GM23338 (cell line): ENCODE results near the gene OR10A2. TPM values are rescaled to one million over a fixed set of nuclear protein-coding genes. Genes with fewer than 3 reads are reported as not detected.

Experiments
- ATAC-seq: fragments of 200-7000 bp; cut with Tn5 transposase; 3 replicates; pipeline ENCODE4 v1.9.1; 2020
- DNase-seq: peaks from one replicate; pipeline ENCODE4 v3.0.0-alpha.2; 2015; ENCODE audit warnings: low spot score
- H2AFZ ChIP-seq: fragments of 200-600 bp; sonication (generic); 2 replicates; pipeline ENCODE4 v1.8.0; 2016; ENCODE audit warnings: antibody characterized with exemption, mild to moderate bottlenecking, moderate library complexity
- H3F3A ChIP-seq: fragments of 200-600 bp; sonication (generic); replicated peaks from 2 replicates; pipeline ENCODE4 v1.8.0; 2017; ENCODE audit warnings: antibody characterized with exemption, mixed run types, low read depth
- H3K27ac ChIP-seq: fragments of 200-600 bp; sonication (generic); 2 replicates; pipeline ENCODE4 v1.6.1; 2016; ENCODE audit warnings: low read depth
- H3K27me3 ChIP-seq: fragments of 200-600 bp; sonication (generic); 2 replicates; pipeline ENCODE4 v1.8.0; 2016; ENCODE audit warnings: mild to moderate bottlenecking, mixed run types, moderate library complexity; ENCODE audit not compliant: insufficient read depth
- H3K36me3 ChIP-seq: fragments of 200-600 bp; sonication (generic); 2 replicates; pipeline ENCODE4 v1.8.0; 2016; ENCODE audit warnings: mild to moderate bottlenecking; ENCODE audit not compliant: insufficient read depth
- H3K4me1 ChIP-seq: fragments of 200-600 bp; sonication (generic); 2 replicates; pipeline ENCODE4 v1.8.0; 2016; ENCODE audit warnings: mild to moderate bottlenecking, moderate library complexity; ENCODE audit not compliant: insufficient read depth
- H3K4me2 ChIP-seq: fragments of 200-600 bp; sonication (generic); 2 replicates; pipeline ENCODE4 v1.7.1; 2017; ENCODE audit warnings: mixed run types
- H3K4me3 ChIP-seq: fragments of 200-600 bp; sonication (generic); 2 replicates; pipeline ENCODE4 v1.6.1; 2016; ENCODE audit warnings: mixed run types
- H3K79me2 ChIP-seq: fragments of 200-600 bp; sonication (generic); replicated peaks from 2 replicates; pipeline ENCODE4 v1.8.0; 2017; ENCODE audit warnings: mild to moderate bottlenecking; ENCODE audit not compliant: insufficient read depth
- H3K9me2 ChIP-seq: fragments of 200-600 bp; sonication (generic); 2 replicates; pipeline ENCODE4 v1.8.0; 2017; ENCODE audit not compliant: insufficient read depth
- H4K20me1 ChIP-seq: fragments of 200-600 bp; sonication (generic); replicated peaks from 2 replicates; pipeline ENCODE4 v1.8.0; 2017; ENCODE audit warnings: mild to moderate bottlenecking; ENCODE audit not compliant: insufficient read depth
- H3K27ac Mint-ChIP-seq: 2 replicates; pipeline ENCODE4 v1.8.0; 2020; ENCODE audit warnings: inconsistent platforms, mild to moderate bottlenecking, moderate library complexity, mixed read lengths
- H3K27me3 Mint-ChIP-seq: 3 replicates; pipeline ENCODE4 v1.8.0; 2022; ENCODE audit warnings: low read depth, mild to moderate bottlenecking, moderate library complexity, mixed read lengths, inconsistent platforms; ENCODE audit not compliant: insufficient read depth, poor library complexity
- H3K36me3 Mint-ChIP-seq: 3 replicates; pipeline ENCODE4 v1.8.0; 2021; ENCODE audit warnings: low read depth, mild to moderate bottlenecking, inconsistent platforms, moderate library complexity, mixed read lengths
- H3K4me1 Mint-ChIP-seq: 3 replicates; pipeline ENCODE4 v1.8.0; 2020; ENCODE audit warnings: mild to moderate bottlenecking, inconsistent platforms, mixed read lengths
- H3K4me3 Mint-ChIP-seq: 3 replicates; pipeline ENCODE4 v1.8.0; 2021; ENCODE audit warnings: moderate library complexity, mild to moderate bottlenecking, inconsistent platforms, mixed read lengths
- H3K9me3 Mint-ChIP-seq: 3 replicates; pipeline ENCODE4 v1.8.0; 2020; ENCODE audit warnings: moderate library complexity, mild to moderate bottlenecking, inconsistent platforms, mixed read lengths
- EZH2phosphoT487 ChIP-seq: fragments of 200-600 bp; sonication (generic); IDR thresholded peaks from one replicate; pipeline ENCODE4 v1.8.1; 2018; ENCODE audit warnings: antibody characterized with exemption; ENCODE audit not compliant: unreplicated experiment
- JUNB ChIP-seq: IDR thresholded peaks from one replicate; pipeline ENCODE4 v1.6.1; 2016; ENCODE audit warnings: antibody characterized with exemption; ENCODE audit not compliant: unreplicated experiment
- POLR2AphosphoS5 ChIP-seq: IDR thresholded peaks from 2 replicates; pipeline ENCODE4 v1.6.1; 2016; ENCODE audit warnings: antibody characterized with exemption, low read depth
- STAT1 ChIP-seq: IDR thresholded peaks from one replicate; pipeline ENCODE4 v1.6.1; 2016; ENCODE audit warnings: antibody characterized with exemption; ENCODE audit not compliant: unreplicated experiment
- ZNF331 ChIP-seq: fragments of 250-450 bp; sonication (Bioruptor Pico); IDR thresholded peaks from 2 replicates; pipeline ENCODE4 v1.5.0; 2020; ENCODE audit warnings: low read depth, mild to moderate bottlenecking, moderate library complexity
- polyA plus RNA-seq: library from polyadenylated mRNA; unstranded; fragments of >200 nt; fragmentation: Nextera tagmentation; extraction: Ambion mirVana; gene quantifications from 2 replicates; pipeline ENCODE4 v1.2.1, GENCODE V29; 2016
- total RNA-seq: library from RNA; depleted of rRNA; stranded (reverse); fragments of >200 nt; shearing (Covaris generic); gene quantifications from 2 replicates; pipeline ENCODE4 v1.2.3, GENCODE V29; 2014
- TF ChIP-seq, protein P1 (sequence below): IDR thresholded peaks from one replicate; pipeline ENCODE4 v1.6.1; 2018; ENCODE audit warnings: antibody characterized with exemption; ENCODE audit not compliant: unreplicated experiment
- TF ChIP-seq, protein P2 (sequence below), 2 experiments: fragments of 200-600 bp in 1 of 2; sonication (generic) in 1 of 2; conservative IDR thresholded peaks; 2 replicates each; pipeline versions ENCODE4 v1.5.1 to v1.6.1; 2016 to 2017; ENCODE audit warnings: antibody characterized with exemption in 2 of 2, low read depth in 2 of 2, mild to moderate bottlenecking in 2 of 2, moderate library complexity in 1 of 2
- TF ChIP-seq, protein P3 (sequence below): IDR thresholded peaks from 2 replicates; pipeline ENCODE4 v1.6.1; 2016; ENCODE audit warnings: antibody characterized with exemption

OR10A2 gene
- total and polyA plus RNA-seq, 2 experiments from 2014 or later, result 0.27 TPM; not detected in 1

DNA sequence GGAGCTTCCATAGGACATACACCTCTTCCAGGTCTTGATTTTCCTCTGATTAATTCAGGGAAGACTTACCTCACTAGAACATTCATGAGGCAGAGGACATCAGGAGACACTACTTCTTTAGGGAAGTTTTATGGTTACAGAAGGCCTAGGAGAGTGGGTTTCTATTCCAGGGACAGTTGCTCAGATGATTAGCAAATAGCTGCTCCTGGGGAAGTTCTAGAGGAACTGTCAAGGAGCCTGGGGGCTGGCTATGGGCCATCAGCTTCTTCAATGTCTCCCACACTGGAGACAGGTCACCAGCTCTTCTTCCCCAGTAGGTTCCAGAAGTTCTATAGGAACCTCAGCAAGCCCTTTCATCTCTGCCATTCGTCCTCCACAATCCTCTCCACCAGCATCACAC is 28.8 kb upstream of the OR10A2 start (continued):
- TF ChIP-seq, protein P1, sequence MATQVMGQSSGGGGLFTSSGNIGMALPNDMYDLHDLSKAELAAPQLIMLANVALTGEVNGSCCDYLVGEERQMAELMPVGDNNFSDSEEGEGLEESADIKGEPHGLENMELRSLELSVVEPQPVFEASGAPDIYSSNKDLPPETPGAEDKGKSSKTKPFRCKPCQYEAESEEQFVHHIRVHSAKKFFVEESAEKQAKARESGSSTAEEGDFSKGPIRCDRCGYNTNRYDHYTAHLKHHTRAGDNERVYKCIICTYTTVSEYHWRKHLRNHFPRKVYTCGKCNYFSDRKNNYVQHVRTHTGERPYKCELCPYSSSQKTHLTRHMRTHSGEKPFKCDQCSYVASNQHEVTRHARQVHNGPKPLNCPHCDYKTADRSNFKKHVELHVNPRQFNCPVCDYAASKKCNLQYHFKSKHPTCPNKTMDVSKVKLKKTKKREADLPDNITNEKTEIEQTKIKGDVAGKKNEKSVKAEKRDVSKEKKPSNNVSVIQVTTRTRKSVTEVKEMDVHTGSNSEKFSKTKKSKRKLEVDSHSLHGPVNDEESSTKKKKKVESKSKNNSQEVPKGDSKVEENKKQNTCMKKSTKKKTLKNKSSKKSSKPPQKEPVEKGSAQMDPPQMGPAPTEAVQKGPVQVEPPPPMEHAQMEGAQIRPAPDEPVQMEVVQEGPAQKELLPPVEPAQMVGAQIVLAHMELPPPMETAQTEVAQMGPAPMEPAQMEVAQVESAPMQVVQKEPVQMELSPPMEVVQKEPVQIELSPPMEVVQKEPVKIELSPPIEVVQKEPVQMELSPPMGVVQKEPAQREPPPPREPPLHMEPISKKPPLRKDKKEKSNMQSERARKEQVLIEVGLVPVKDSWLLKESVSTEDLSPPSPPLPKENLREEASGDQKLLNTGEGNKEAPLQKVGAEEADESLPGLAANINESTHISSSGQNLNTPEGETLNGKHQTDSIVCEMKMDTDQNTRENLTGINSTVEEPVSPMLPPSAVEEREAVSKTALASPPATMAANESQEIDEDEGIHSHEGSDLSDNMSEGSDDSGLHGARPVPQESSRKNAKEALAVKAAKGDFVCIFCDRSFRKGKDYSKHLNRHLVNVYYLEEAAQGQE, result no peak
- no peak for TF ChIP-seq EZH2phosphoT487
- TF ChIP-seq, protein P2, sequence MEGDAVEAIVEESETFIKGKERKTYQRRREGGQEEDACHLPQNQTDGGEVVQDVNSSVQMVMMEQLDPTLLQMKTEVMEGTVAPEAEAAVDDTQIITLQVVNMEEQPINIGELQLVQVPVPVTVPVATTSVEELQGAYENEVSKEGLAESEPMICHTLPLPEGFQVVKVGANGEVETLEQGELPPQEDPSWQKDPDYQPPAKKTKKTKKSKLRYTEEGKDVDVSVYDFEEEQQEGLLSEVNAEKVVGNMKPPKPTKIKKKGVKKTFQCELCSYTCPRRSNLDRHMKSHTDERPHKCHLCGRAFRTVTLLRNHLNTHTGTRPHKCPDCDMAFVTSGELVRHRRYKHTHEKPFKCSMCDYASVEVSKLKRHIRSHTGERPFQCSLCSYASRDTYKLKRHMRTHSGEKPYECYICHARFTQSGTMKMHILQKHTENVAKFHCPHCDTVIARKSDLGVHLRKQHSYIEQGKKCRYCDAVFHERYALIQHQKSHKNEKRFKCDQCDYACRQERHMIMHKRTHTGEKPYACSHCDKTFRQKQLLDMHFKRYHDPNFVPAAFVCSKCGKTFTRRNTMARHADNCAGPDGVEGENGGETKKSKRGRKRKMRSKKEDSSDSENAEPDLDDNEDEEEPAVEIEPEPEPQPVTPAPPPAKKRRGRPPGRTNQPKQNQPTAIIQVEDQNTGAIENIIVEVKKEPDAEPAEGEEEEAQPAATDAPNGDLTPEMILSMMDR (conservative IDR thresholded peaks at IDR 0.05; ENCODE audit: low read depth in 2 of 2), result no peak
- TF ChIP-seq, protein P3, sequence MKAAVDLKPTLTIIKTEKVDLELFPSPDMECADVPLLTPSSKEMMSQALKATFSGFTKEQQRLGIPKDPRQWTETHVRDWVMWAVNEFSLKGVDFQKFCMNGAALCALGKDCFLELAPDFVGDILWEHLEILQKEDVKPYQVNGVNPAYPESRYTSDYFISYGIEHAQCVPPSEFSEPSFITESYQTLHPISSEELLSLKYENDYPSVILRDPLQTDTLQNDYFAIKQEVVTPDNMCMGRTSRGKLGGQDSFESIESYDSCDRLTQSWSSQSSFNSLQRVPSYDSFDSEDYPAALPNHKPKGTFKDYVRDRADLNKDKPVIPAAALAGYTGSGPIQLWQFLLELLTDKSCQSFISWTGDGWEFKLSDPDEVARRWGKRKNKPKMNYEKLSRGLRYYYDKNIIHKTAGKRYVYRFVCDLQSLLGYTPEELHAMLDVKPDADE, result no peak

DNA sequence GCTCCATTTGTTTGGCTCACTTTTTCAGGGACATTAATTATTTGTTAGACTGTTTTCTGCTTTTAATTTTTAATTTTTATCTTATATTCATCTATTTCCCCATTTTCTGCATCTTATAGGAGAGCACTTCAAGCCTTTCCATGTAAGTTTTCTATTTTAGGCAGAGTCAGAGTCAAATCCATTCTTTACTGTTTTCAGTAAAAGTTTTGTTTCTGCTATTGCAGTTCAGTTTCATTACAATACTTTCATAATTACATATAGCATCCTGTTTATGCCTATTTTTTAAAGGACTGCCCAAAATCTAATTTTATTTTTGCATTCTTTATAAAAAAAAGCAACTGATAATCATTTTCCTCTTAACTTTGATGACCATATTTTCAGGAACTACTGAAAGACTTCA is 21.2 kb upstream of the OR10A2 start:
- peaks cover 6% of the 10 kb centered on the region for H3K9me3 Mint-ChIP-seq
- H3K36me3 Mint-ChIP-seq, result 0 out of 3 replicates have a peak, but pooled peaks cover 6% of the 10 kb centered on the region
- H3K27me3 Mint-ChIP-seq, result peaks cover 1% of the 10 kb centered on the region
- Histone ChIP-seq H3K27ac (no peak overlapping the region), H2AFZ (no peak overlapping the region), H3F3A (no peaks in the 10 kb centered on the region), H3K4me2 (no peak overlapping the region), H3K9me2 (peaks cover under 1% of the 10 kb centered on the region; the same call in 1 of the 2 replicates), H3K4me3 (no peak overlapping the region), H3K79me2 (no peaks in the 10 kb centered on the region), H3K36me3 (no peaks in the 10 kb centered on the region), H3K4me1 (peaks cover 7% of the 10 kb centered on the region; the same call in 1 of the 2 replicates), H3K27me3 (no peaks in the 10 kb centered on the region), H4K20me1 (no peaks in the 10 kb centered on the region)
- ATAC-seq, result no peak
- H3K4me3 Mint-ChIP-seq, result no peak overlapping the region
- H3K4me1 Mint-ChIP-seq, result peaks cover 11% of the 10 kb centered on the region; the same call in 2 of the 3 replicates
- TF ChIP-seq JUNB (no peak), POLR2AphosphoS5 (no peak), ZNF331 (CRISPR knock-in tag) (no peak), EZH2phosphoT487 (no peak), STAT1 (no peak)
- TF ChIP-seq, protein P3, result no peak
- DNase-seq, result no peak
- H3K27ac Mint-ChIP-seq, result no peak overlapping the region
